Gastroesophageal sphincter (tissue), 3 donors: ENCODE results near the gene NEUROG2.
A peak's percentile ranks its signal among the peaks of the same experiment; 100 is the strongest.

Experiments
- CTCF ChIP-seq, 4 experiments: fragments of 200-600 bp in 2 of 4; fragments of 450-650 bp in 2 of 4; sonication (generic) in 1 of 4; IDR thresholded peaks; one replicate each; pipeline ENCODE4 v1.5.1; 2017 to 2019; ENCODE audit warnings: antibody characterized with exemption in 4 of 4, mild to moderate bottlenecking in 2 of 4, moderate library complexity in 2 of 4
- POLR2A ChIP-seq, 2 donors: fragments of 450-650 bp; IDR thresholded peaks; one replicate each; pipeline ENCODE4 v1.6.1; 2017; ENCODE audit warnings: antibody characterized with exemption in 2 of 2, mild to moderate bottlenecking in 2 of 2, moderate library complexity in 1 of 2
- POLR2AphosphoS5 ChIP-seq: sonication (generic); formaldehyde crosslinking; IDR thresholded peaks from one replicate; pipeline ENCODE4 v1.6.1; 2017; ENCODE audit warnings: antibody characterized with exemption

GRCh38 chr4:112523008-112523721 is 7.2 kb upstream of the NEUROG2 start:
- TF ChIP-seq POLR2A (IDR thresholded peaks at IDR 0.05): no peak
- TF ChIP-seq CTCF (IDR thresholded peaks at IDR 0.05): peak in 1 of 4 experiments; percentile 18
- no peak for TF ChIP-seq POLR2AphosphoS5
